GM10248 (cell line): ENCODE measurements around the gene SLC29A2.

Experiments
- CTCF ChIA-PET: fragments of 300-600 bp; sonication (Branson Sonifier 250); formaldehyde crosslinking; extraction: SDS; loops from one replicate; lab custom pipeline; 2021; ENCODE audit warnings: antibody characterized with exemption; lab: Yijun Ruan, JAX
- POLR2A ChIA-PET: fragments of 350-650 bp; sonication (Branson Sonifier 250); formaldehyde crosslinking; extraction: SDS; loops from one replicate; lab custom pipeline; 2020; ENCODE audit warnings: antibody characterized with exemption; lab: Yijun Ruan, JAX
- DNase-seq: peaks from one replicate; pipeline ENCODE4 v3.0.0; 2012; ENCODE audit errors: extremely low spot score
- TF ChIP-seq, protein P1 (sequence below): IDR thresholded peaks from 2 replicates; pipeline ENCODE4 v1.5.1; 2012; ENCODE audit warnings: mild to moderate bottlenecking, low read depth; ENCODE audit errors: extremely low read depth, missing control alignments, control extremely low read depth

Gene SLC29A2

GRCh38 chr11:66410191-66410590 is 38.6 kb upstream of the SLC29A2 start:
- POLR2A ChIA-PET, result no interaction called here
- CTCF ChIA-PET, result interaction anchor here (1.1 to 6.5 kb wide), 13 partner anchors 9 to 268 kb away, joined by 4 to 82 read pairs (median 14); partner anchors contain the start of genes DPP3, MRPL11, PELI3 and RBM4B
- DNase-seq, result no peak
- TF ChIP-seq, protein P1, sequence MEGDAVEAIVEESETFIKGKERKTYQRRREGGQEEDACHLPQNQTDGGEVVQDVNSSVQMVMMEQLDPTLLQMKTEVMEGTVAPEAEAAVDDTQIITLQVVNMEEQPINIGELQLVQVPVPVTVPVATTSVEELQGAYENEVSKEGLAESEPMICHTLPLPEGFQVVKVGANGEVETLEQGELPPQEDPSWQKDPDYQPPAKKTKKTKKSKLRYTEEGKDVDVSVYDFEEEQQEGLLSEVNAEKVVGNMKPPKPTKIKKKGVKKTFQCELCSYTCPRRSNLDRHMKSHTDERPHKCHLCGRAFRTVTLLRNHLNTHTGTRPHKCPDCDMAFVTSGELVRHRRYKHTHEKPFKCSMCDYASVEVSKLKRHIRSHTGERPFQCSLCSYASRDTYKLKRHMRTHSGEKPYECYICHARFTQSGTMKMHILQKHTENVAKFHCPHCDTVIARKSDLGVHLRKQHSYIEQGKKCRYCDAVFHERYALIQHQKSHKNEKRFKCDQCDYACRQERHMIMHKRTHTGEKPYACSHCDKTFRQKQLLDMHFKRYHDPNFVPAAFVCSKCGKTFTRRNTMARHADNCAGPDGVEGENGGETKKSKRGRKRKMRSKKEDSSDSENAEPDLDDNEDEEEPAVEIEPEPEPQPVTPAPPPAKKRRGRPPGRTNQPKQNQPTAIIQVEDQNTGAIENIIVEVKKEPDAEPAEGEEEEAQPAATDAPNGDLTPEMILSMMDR, result no peak

GRCh38 chr11:66409226-66409625 is 37.7 kb upstream of the SLC29A2 start:
- POLR2A ChIA-PET, result interaction anchor here (1.5 kb wide), 1 partner anchor 269 kb away, joined by 3 read pairs; no protein-coding TSS in a partner anchor
- TF ChIP-seq, protein P1, result no peak
- CTCF ChIA-PET, result interaction anchor here (0.6 to 6.5 kb wide), 36 partner anchors 9 to 424 kb away, joined by 3 to 82 read pairs (median 4); partner anchors contain the start of genes DPP3, MRPL11, NPAS4 and RBM4B
- no peak for DNase-seq

DNA sequence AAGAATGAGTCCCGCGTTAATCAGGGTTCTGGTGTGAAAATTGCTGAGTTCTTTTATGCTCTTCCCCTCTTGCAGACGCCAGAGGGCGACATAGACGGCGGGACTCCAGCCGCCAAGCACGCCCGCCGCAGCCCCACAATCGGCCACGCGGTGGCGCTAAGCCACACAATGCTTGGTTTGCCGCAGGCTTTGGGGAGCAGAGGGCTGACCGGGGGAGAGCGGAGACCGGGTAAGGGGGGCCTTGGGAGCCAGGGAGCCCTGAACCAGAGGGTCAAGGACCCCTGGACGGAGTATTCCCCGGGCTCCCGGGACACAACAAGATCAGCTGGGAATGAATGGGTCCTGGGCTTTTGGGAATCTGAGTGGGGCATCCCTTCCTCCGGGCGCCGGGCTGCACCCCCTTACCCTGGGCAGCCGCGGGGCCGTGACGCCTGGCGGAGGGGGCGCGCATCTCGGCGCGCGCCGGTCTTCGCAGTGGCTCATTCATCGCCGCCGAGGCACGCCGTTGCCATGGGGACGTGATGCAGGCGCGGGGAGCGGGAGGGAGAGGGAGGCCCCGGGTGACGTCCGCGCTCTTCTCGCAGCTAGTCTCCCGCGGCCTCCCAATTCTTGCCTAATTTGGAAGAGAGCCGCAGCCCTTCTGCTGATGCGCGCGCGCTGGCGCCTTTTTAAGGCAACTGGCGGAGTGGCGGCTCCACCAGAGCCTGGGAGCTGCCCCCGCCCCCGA is 37.1 kb upstream of the SLC29A2 start:
- ChIA-PET CTCF (interaction anchor here (0.6 to 6.5 kb wide), 39 partner anchors 9 to 424 kb away, joined by 3 to 82 read pairs (median 4); partner anchors contain the start of genes DPP3, MRPL11, NPAS4 and PELI3), POLR2A (interaction anchor here (1.5 kb wide), 1 partner anchor 270 kb away, joined by 3 read pairs; no protein-coding TSS in a partner anchor)
- DNase-seq, result peak; percentile 95
- TF ChIP-seq, protein P1, result peak; percentile 100

DNA sequence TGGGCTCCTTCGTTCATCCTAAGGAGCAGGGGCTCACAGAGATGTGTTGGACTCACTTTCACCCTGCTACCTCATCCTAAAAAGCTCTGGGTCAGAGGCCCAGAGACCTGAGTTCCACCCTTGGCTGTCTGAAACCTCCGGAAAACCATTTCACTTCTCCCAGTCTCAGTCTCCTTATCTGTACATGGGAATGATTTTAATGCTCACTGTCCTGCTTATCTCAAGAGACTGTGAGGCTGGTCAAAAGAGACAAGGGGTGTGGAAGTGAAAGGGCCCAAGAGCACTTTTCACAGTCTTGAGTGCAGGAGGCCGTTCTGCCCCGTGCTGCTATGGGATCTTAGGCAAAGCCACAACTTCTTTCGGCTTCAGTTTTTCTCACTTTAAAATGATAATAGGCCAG is 36.1 kb upstream of the SLC29A2 start:
- DNase-seq, result no peak
- POLR2A ChIA-PET, result no interaction called here
- TF ChIP-seq, protein P1, result no peak
- CTCF ChIA-PET, result interaction anchor here (0.6 to 6.5 kb wide), 29 partner anchors 9 to 425 kb away, joined by 3 to 82 read pairs (median 6); partner anchors contain the start of genes DPP3, MRPL11, NPAS4 and PELI3

- DNase-seq, result no peak
- ChIA-PET POLR2A (no interaction called here), CTCF (interaction anchor here (3.3 kb wide), 1 partner anchor 8 kb away, joined by 17 read pairs; no protein-coding TSS in a partner anchor)
Observed at GRCh38 chr11:66393954-66394353, 22.4 kb upstream of the SLC29A2 start.

GRCh38 chr11:66391322-66391721 is 19.8 kb upstream of the SLC29A2 start:
- no peak for DNase-seq
- CTCF ChIA-PET, result interaction anchor here (1.2 to 4.1 kb wide), 4 partner anchors 17 to 79 kb away, joined by 3 to 40 read pairs (median 6); no protein-coding TSS in a partner anchor
- TF ChIP-seq, protein P1, result no peak
- POLR2A ChIA-PET, result interaction anchor here (0.6 kb wide), 1 partner anchor 75 kb away, joined by 7 read pairs; no protein-coding TSS in a partner anchor

More at GRCh38 chr11:66393954-66394353, 22.4 kb upstream of the SLC29A2 start:
- TF ChIP-seq, protein P1, result no peak
